H1 (cell line): Measurements from ENCODE around the gene OR2A14. TPM values are rescaled to one million over a fixed set of nuclear protein-coding genes. Genes with fewer than 3 reads are reported as not detected.
"Not testable (repeated sequence)": the region's sequence is repeated elsewhere in the genome, so short reads cannot be mapped to it uniquely, and the experiment has no call there.

ENCODE experiments used
- CTCF ChIA-PET: fragments of 300-600 bp; sonication (Branson Sonifier 250); formaldehyde crosslinking; loops from one replicate; lab custom pipeline; 2021; ENCODE audit not compliant: partially characterized antibody; lab: Charles Lee
- POLR2A ChIA-PET: fragments of 300-600 bp; sonication (Branson Sonifier 250); formaldehyde crosslinking; loops from one replicate; lab custom pipeline; 2021; ENCODE audit warnings: inconsistent platforms; ENCODE audit not compliant: partially characterized antibody; lab: Charles Lee
- DNase-seq, 2 experiments: peaks; one replicate each; pipeline versions ENCODE4 v3.0.0 to v3.0.0-alpha.2; 2010 to 2022; ENCODE audit warnings: low spot score in 2 of 2, low read depth in 1 of 2, mixed read lengths in 1 of 2
- FAIRE-seq: peaks from 2 replicates; lab custom pipeline; 2011; peaks lifted over from hg19 to GRCh38; lab: Jason Lieb, UNC
- H2AFZ ChIP-seq: 2 replicates; pipeline ENCODE4 v1.8.1; 2012; ENCODE audit warnings: low read length, inconsistent platforms
- H2AK5ac ChIP-seq: 2 replicates; pipeline ENCODE4 v1.6.1; 2013; ENCODE audit warnings: low read depth, low read length
- H2BK120ac ChIP-seq: replicated peaks from 2 replicates; pipeline ENCODE3; 2013; ENCODE audit warnings: low read depth, low read length, inconsistent platforms
- H2BK12ac ChIP-seq: 2 replicates; pipeline ENCODE4 v1.6.1; 2013; ENCODE audit warnings: low read depth, low read length
- H2BK15ac ChIP-seq: 2 replicates; pipeline ENCODE4 v1.6.1; 2013; ENCODE audit warnings: low read length
- H2BK20ac ChIP-seq: 2 replicates; pipeline ENCODE4 v1.6.1; 2013; ENCODE audit warnings: low read length
- H2BK5ac ChIP-seq: 2 replicates; pipeline ENCODE4 v1.6.1; 2013; ENCODE audit warnings: low read depth, low read length
- H3K14ac ChIP-seq: 2 replicates; pipeline ENCODE4 v1.6.1; 2013; ENCODE audit warnings: inconsistent platforms; ENCODE audit not compliant: insufficient read length
- H3K18ac ChIP-seq: 2 replicates; pipeline ENCODE4 v1.6.1; 2013; ENCODE audit warnings: low read length; ENCODE audit errors: extremely low read depth
- H3K23ac ChIP-seq: 2 replicates; pipeline ENCODE4 v1.6.1; 2013; ENCODE audit warnings: inconsistent platforms; ENCODE audit not compliant: insufficient read length
- H3K23me2 ChIP-seq: 2 replicates; pipeline ENCODE4 v1.6.1; 2013; ENCODE audit warnings: low read depth, low read length
- H3K27ac ChIP-seq: 2 replicates; pipeline ENCODE4 v1.6.1; 2011; ENCODE audit warnings: low read depth, low read length, inconsistent platforms
- H3K27me3 ChIP-seq, 4 experiments: replicated peaks in 1 of 4; 1 replicate in 1 of 4; 2 replicates in 3 of 4; pipeline versions ENCODE4 v1.6.1 to v1.8.1; 2011 to 2013; ENCODE audit warnings: low read length in 3 of 4, mild to moderate bottlenecking in 3 of 4, inconsistent platforms in 2 of 4, mixed read lengths in 2 of 4, moderate library complexity in 1 of 4; ENCODE audit not compliant: control insufficient read depth in 3 of 4, insufficient read depth in 3 of 4; ENCODE audit errors: extremely low read depth in 1 of 4
- H3K36me3 ChIP-seq, 4 experiments: 2 replicates each; pipeline versions ENCODE4 v1.6.1 to v1.8.1; 2011 to 2013; ENCODE audit warnings: mild to moderate bottlenecking in 4 of 4, low read length in 3 of 4, moderate library complexity in 2 of 4, control low read depth in 1 of 4, inconsistent platforms in 1 of 4; ENCODE audit not compliant: insufficient read depth in 4 of 4, control insufficient read depth in 2 of 4
- H3K4ac ChIP-seq: replicated peaks from 2 replicates; pipeline ENCODE3; 2013; ENCODE audit warnings: low read length, low read depth, mixed read lengths, inconsistent platforms; ENCODE audit not compliant: insufficient read length
- H3K4me1 ChIP-seq, 4 experiments: replicated peaks in 1 of 4; 1 replicate in 1 of 4; 2 replicates in 3 of 4; pipeline versions ENCODE4 v1.6.1 to v1.8.1; 2011 to 2013; ENCODE audit warnings: low read length in 3 of 4, inconsistent platforms in 2 of 4, mixed read lengths in 1 of 4; ENCODE audit not compliant: insufficient read depth in 4 of 4, control insufficient read depth in 3 of 4
- H3K4me2 ChIP-seq, 2 experiments: 2 replicates each; pipeline versions ENCODE4 v1.6.1 to v1.8.1; 2011 to 2013; ENCODE audit warnings: low read depth in 2 of 2, low read length in 2 of 2, control low read depth in 1 of 2, inconsistent platforms in 1 of 2, mild to moderate bottlenecking in 1 of 2; ENCODE audit not compliant: insufficient read depth in 1 of 2
- H3K4me3 ChIP-seq, 4 experiments: fragments of 200-600, 300-600 bp in 1 of 4; sonication (generic), shearing (Covaris generic), sonication (Bioruptor Twin) in 1 of 4; 2 replicates each; pipeline versions ENCODE4 v1.5.1 to v1.8.1; 2011 to 2016; ENCODE audit warnings: low read length in 4 of 4, low read depth in 3 of 4, control low read depth in 2 of 4, inconsistent platforms in 2 of 4, mild to moderate bottlenecking in 2 of 4, mixed read lengths in 1 of 4, moderate library complexity in 1 of 4; ENCODE audit not compliant: insufficient read depth in 2 of 4; ENCODE audit errors: extremely low read depth in 1 of 4
- H3K56ac ChIP-seq: replicated peaks from 2 replicates; pipeline ENCODE3; 2013; ENCODE audit warnings: low read depth, mild to moderate bottlenecking, mixed read lengths, low read length, inconsistent platforms; ENCODE audit not compliant: insufficient read length
- H3K79me1 ChIP-seq: 2 replicates; pipeline ENCODE4 v1.6.1; 2013; ENCODE audit warnings: low read depth, low read length, control low read depth
- H3K79me2 ChIP-seq, 2 experiments: 2 replicates each; pipeline versions ENCODE4 v1.6.1 to v1.8.1; 2012 to 2013; ENCODE audit warnings: low read length in 2 of 2, mild to moderate bottlenecking in 2 of 2, inconsistent platforms in 1 of 2; ENCODE audit not compliant: insufficient read depth in 2 of 2, control insufficient read depth in 1 of 2
- H3K9ac ChIP-seq, 4 experiments: replicated peaks in 1 of 4; 1 replicate in 1 of 4; 2 replicates in 3 of 4; pipeline versions ENCODE4 v1.6.1 to v1.8.1; 2011 to 2013; ENCODE audit warnings: low read depth in 3 of 4, low read length in 3 of 4, control low read depth in 2 of 4, mild to moderate bottlenecking in 2 of 4, moderate library complexity in 2 of 4, inconsistent platforms in 1 of 4; ENCODE audit errors: extremely low read depth in 1 of 4
- H3K9me3 ChIP-seq, 2 experiments: 2 replicates each; pipeline versions ENCODE4 v1.6.1 to v1.8.1; 2012 to 2013; ENCODE audit warnings: mild to moderate bottlenecking in 2 of 2, moderate library complexity in 2 of 2, control low read depth in 1 of 2, inconsistent platforms in 1 of 2, low read depth in 1 of 2, low read length in 1 of 2, mixed read lengths in 1 of 2; ENCODE audit not compliant: insufficient read depth in 2 of 2
- H4K20me1 ChIP-seq, 2 experiments: replicated peaks in 1 of 2; 2 replicates each; pipeline versions ENCODE3 to v1.8.1; 2011 to 2013; ENCODE audit warnings: inconsistent platforms in 2 of 2, low read length in 2 of 2, mild to moderate bottlenecking in 1 of 2; ENCODE audit not compliant: insufficient read depth in 2 of 2, control insufficient read depth in 1 of 2
- H4K5ac ChIP-seq: 2 replicates; pipeline ENCODE4 v1.6.1; 2013; ENCODE audit warnings: low read length, low read depth, mixed read lengths, inconsistent platforms; ENCODE audit not compliant: insufficient read length
- H4K8ac ChIP-seq: 2 replicates; pipeline ENCODE4 v1.8.0; 2013; ENCODE audit warnings: mild to moderate bottlenecking, moderate library complexity, low read length, inconsistent platforms; ENCODE audit not compliant: insufficient read depth; ENCODE audit errors: extremely low read depth
- H4K91ac ChIP-seq: replicated peaks from 2 replicates; pipeline ENCODE3; 2013; ENCODE audit warnings: low read length, mixed read lengths, inconsistent platforms; ENCODE audit not compliant: insufficient read length
- WGBS, 2 experiments: shearing (Covaris generic) in 1 of 2; methylation state at CpG; one replicate each; pipeline versions ENCODE4 v1.1.6 to v1.1.7; 2013 to 2015; ENCODE audit warnings: low lambda C conversion rate in 2 of 2, mixed read lengths in 2 of 2, inconsistent platforms in 1 of 2, low coverage in 1 of 2, missing lambda C conversion rate in 1 of 2; ENCODE audit not compliant: insufficient replicate concordance in 2 of 2, insufficient coverage in 1 of 2, insufficient read length in 1 of 2; ENCODE audit errors: extremely low coverage in 1 of 2, missing lambda C conversion rate in 1 of 2; 5-methylcytosine and 5-hydroxymethylcytosine counted together
- polyA plus RNA-seq, 7 experiments: library from polyadenylated mRNA; depleted of rRNA in 3 of 7; stranded (reverse) in 5 of 7; unstranded in 2 of 7; fragments of >200 nt in 5 of 7; fragments of 200-250 nt in 2 of 7; gene quantifications; 1 replicate in 5 of 7; 2 replicates in 1 of 7; 4 replicates in 1 of 7; pipeline versions ENCODE4 v1.2.1 to v1.2.3, GENCODE V29; 2011 to 2013; ENCODE audit warnings: missing spikeins in 2 of 7, mixed read lengths in 2 of 7
- small RNA-seq: library from polyadenylated mRNA; stranded (forward); fragments of <200 nt; extraction: miRNeasy Mini kit (QIAGEN cat#:217004); gene quantifications from one replicate; pipeline ENCODE3, GENCODE V24; 2013; ENCODE audit not compliant: insufficient read depth
- total RNA-seq: library from RNA; stranded (reverse); fragmentation: NEBNext Ultra II Directional; extraction: Animal tissue kit (Norgen Biotek cat#: 25700); gene quantifications from 2 replicates; pipeline ENCODE4 v1.2.1, GENCODE V29; 2021

The OR2A14 gene
- total and polyA plus RNA-seq, 2 of the 8 experiments (the other 6 are each of a cell fraction or from before 2014, with no cell fraction given): not detected

GRCh38 chr7:144179165-144179479 lies 56.1 kb downstream of the OR2A14 start:
- H3K23me2 ChIP-seq, FAIRE-seq: not testable (repeated sequence)

More at GRCh38 chr7:144179165-144179479, 56.1 kb downstream of the OR2A14 start:
- H3K56ac ChIP-seq, POLR2A ChIA-PET, H2BK5ac ChIP-seq, H4K8ac ChIP-seq, H3K79me1 ChIP-seq, H3K4ac ChIP-seq, H3K4me1 ChIP-seq, H3K14ac ChIP-seq, H2AFZ ChIP-seq, DNase-seq, H3K36me3 ChIP-seq, H3K9me3 ChIP-seq, H4K20me1 ChIP-seq, CTCF ChIA-PET, H3K4me2 ChIP-seq, H2BK12ac ChIP-seq, H2BK120ac ChIP-seq, H3K9ac ChIP-seq, H2AK5ac ChIP-seq, H3K18ac ChIP-seq, H3K27ac ChIP-seq, H3K79me2 ChIP-seq, H3K4me3 ChIP-seq, H3K27me3 ChIP-seq, H4K91ac ChIP-seq, H2BK15ac ChIP-seq, H4K5ac ChIP-seq, H3K23ac ChIP-seq, H2BK20ac ChIP-seq: not testable (repeated sequence)
- WGBS, 2 experiments: no CpG with 5 or more reads among the region's 2 CpGs

Small RNA genes within 50 kb of the gene (small RNA-seq; reads per million reads assigned to genes)
- not detected for gene OR2A41P

Other genes with a start within 250 kb of the OR2A14 start
- gene TCAF1, start 221.0 kb upstream of the OR2A14 start, total RNA-seq: 28.0 and 30.7 TPM in 2 replicates
- 9.6 and 20.4 TPM in 2 replicates for gene TCAF1, start 221.0 kb upstream of the OR2A14 start, polyA plus RNA-seq (2011; rRNA removed)
- gene OR2F2, start 187.9 kb upstream of the OR2A14 start, total RNA-seq: not detected in 2 replicates
- not detected in 2 replicates for gene OR2F2, start 187.9 kb upstream of the OR2A14 start, polyA plus RNA-seq (2011; rRNA removed)
- 0.19 TPM in 1 of 2 replicates, not detected in the other for gene OR2F1, start 168.3 kb upstream of the OR2A14 start, total RNA-seq
- gene OR2F1, start 168.3 kb upstream of the OR2A14 start, polyA plus RNA-seq (2011; rRNA removed): 0.08 TPM in 1 of 2 replicates, not detected in the other
- gene OR6B1, start 122.9 kb upstream of the OR2A14 start, total RNA-seq: not detected in 2 replicates
- gene OR6B1, start 122.9 kb upstream of the OR2A14 start, polyA plus RNA-seq (2011; rRNA removed): not detected in 2 replicates
- not detected in 2 replicates for gene OR2A5, start 74.2 kb upstream of the OR2A14 start, total RNA-seq
- not detected in 2 replicates for gene OR2A5, start 74.2 kb upstream of the OR2A14 start, polyA plus RNA-seq (2011; rRNA removed)
- not detected in 2 replicates for gene OR2A25, start 53.4 kb upstream of the OR2A14 start, total RNA-seq
- not detected in 2 replicates for gene OR2A25, start 53.4 kb upstream of the OR2A14 start, polyA plus RNA-seq (2011; rRNA removed)
- gene OR2A12, start 36.9 kb upstream of the OR2A14 start, total RNA-seq: not detected in 2 replicates
- gene OR2A12, start 36.9 kb upstream of the OR2A14 start, polyA plus RNA-seq (2011; rRNA removed): not detected in 2 replicates
- not detected in 2 replicates for gene OR2A2, start 13.6 kb upstream of the OR2A14 start, total RNA-seq
- gene OR2A2, start 13.6 kb upstream of the OR2A14 start, polyA plus RNA-seq (2011; rRNA removed): not detected in 2 replicates
- 9.8 and 10.3 TPM in 2 replicates for gene CTAGE4, start 60.3 kb downstream of the OR2A14 start, total RNA-seq
- gene CTAGE4, start 60.3 kb downstream of the OR2A14 start, polyA plus RNA-seq (2011; rRNA removed): 1.7 and 2.9 TPM in 2 replicates
- 11.8 and 14.2 TPM in 2 replicates for gene ARHGEF35, start 72.7 kb downstream of the OR2A14 start, total RNA-seq
- gene ARHGEF35, start 72.7 kb downstream of the OR2A14 start, polyA plus RNA-seq (2011; rRNA removed): 0.86 and 1.3 TPM in 2 replicates
- gene OR2A42, start 116.4 kb downstream of the OR2A14 start, total RNA-seq: not detected in 2 replicates
- 0.09 TPM in 1 of 2 replicates, not detected in the other for gene OR2A42, start 116.4 kb downstream of the OR2A14 start, polyA plus RNA-seq (2011; rRNA removed)
- gene OR2A7, start 141.6 kb downstream of the OR2A14 start, total RNA-seq: 1.6 and 1.9 TPM in 2 replicates
- 3.3 and 3.4 TPM in 2 replicates for gene OR2A7, start 141.6 kb downstream of the OR2A14 start, polyA plus RNA-seq (2011; rRNA removed)
- not detected in 2 replicates for gene CTAGE8, start 146.1 kb downstream of the OR2A14 start, total RNA-seq
- gene CTAGE8, start 146.1 kb downstream of the OR2A14 start, polyA plus RNA-seq (2011; rRNA removed): not detected in 2 replicates
- gene OR2A1, start 189.2 kb downstream of the OR2A14 start, total RNA-seq: not detected in 2 replicates
- 0.05 and 0.11 TPM in 2 replicates for gene OR2A1, start 189.2 kb downstream of the OR2A14 start, polyA plus RNA-seq (2011; rRNA removed)
- gene ARHGEF5, start 232.2 kb downstream of the OR2A14 start, total RNA-seq: 32.7 and 34.6 TPM in 2 replicates
- 12.8 and 22.2 TPM in 2 replicates for gene ARHGEF5, start 232.2 kb downstream of the OR2A14 start, polyA plus RNA-seq (2011; rRNA removed)